HG02610 (cell line): Measurements from ENCODE around the gene OR13G1.
"Not testable (repeated sequence)": the region's sequence is repeated elsewhere in the genome, so short reads cannot be mapped to it uniquely, and the experiment has no call there.

Experiments used
- ATAC-seq: cut with Tn5 transposase; IDR thresholded peaks from one replicate; pipeline ENCODE4 v1.9.1; 2021; ENCODE audit warnings: mild to moderate bottlenecking, moderate library complexity; ENCODE audit not compliant: unreplicated experiment

The OR13G1 gene

GRCh38 chr1:247679639-247680038 lies at the start of gene OR13G1:
OR13G1 (minus strand) TSS chr1:247679739; CDS start chr1:247673041, 6,698 bp downstream.
- no peak for ATAC-seq

- no peak for ATAC-seq
These were observed 41.7 kb upstream of the OR13G1 start for GRCh38 chr1:247721222-247721621.

- ATAC-seq: no peak
These were observed 37.0 kb upstream of the OR13G1 start, which contains the start of gene OR6F1 for GRCh38 chr1:247716546-247716945. OR6F1 (minus strand) TSS chr1:247716646; CDS start chr1:247712755, 3,891 bp downstream.

- ATAC-seq: no peak
These were observed 34.2 kb upstream of the OR13G1 start for GRCh38 chr1:247713753-247714152.

- ATAC-seq: not testable (repeated sequence)
These were observed 31.1 kb upstream of the OR13G1 start for GRCh38 chr1:247710681-247711080.

- no peak for ATAC-seq
These were observed 21.8 kb upstream of the OR13G1 start for GRCh38 chr1:247701338-247701737.

- ATAC-seq: peak; percentile 95
These were observed 1.9 kb upstream of the OR13G1 start for GRCh38 chr1:247681288-247681897.

- no peak for ATAC-seq
These were observed 632 bp upstream of the OR13G1 start for GRCh38 chr1:247680171-247680570.

- ATAC-seq: no peak
These were observed 10.3 kb downstream of the OR13G1 start for GRCh38 chr1:247669225-247669624.

GRCh38 chr1:247656221-247656875 lies 23.2 kb downstream of the OR13G1 start:
- ATAC-seq: no peak

- no peak for ATAC-seq
These were observed 26.5 kb downstream of the OR13G1 start for GRCh38 chr1:247653040-247653439.

GRCh38 chr1:247647864-247648263 lies 31.7 kb downstream of the OR13G1 start:
- ATAC-seq: no peak

- ATAC-seq: no peak
These were observed 32.7 kb downstream of the OR13G1 start for GRCh38 chr1:247646867-247647266.

- no peak for ATAC-seq
These were observed 36.8 kb downstream of the OR13G1 start for GRCh38 chr1:247642742-247643141.

GRCh38 chr1:247639381-247639981 lies 40.1 kb downstream of the OR13G1 start:
- ATAC-seq: no peak

- ATAC-seq: no peak
These were observed 40.8 kb downstream of the OR13G1 start for GRCh38 chr1:247638781-247639180.

- no peak for ATAC-seq
These were observed 41.5 kb downstream of the OR13G1 start for GRCh38 chr1:247638011-247638410.

- ATAC-seq: no peak
These were observed 51.6 kb downstream of the OR13G1 start for GRCh38 chr1:247627951-247628350.
